HepG2 (cell line): ENCODE measurements around the gene MPP1. TPM values are rescaled to one million over a fixed set of nuclear protein-coding genes. Genes with fewer than 3 reads are reported as not detected.

Source experiments
- ATAC-seq: fragments of 200-7000 bp; cut with Tn5 transposase; 3 replicates; pipeline ENCODE4 v1.9.1; 2020; ENCODE audit warnings: mild to moderate bottlenecking, moderate library complexity
- BruUV-seq: library from RNA; stranded (reverse); fragments of 400-500 nt; replicated peaks from 2 replicates; lab custom pipeline; 2021; lab: Mats Ljungman, UMichigan
- CTCF ChIA-PET: fragments of 300-600 bp; formaldehyde crosslinking; extraction: SDS; loops from one replicate; lab custom pipeline; 2021; ENCODE audit warnings: low total read pairs, inconsistent platforms, low intra/inter-chr PET ratio; lab: Yijun Ruan, JAX
- POLR2A ChIA-PET: fragments of 350-600 bp; sonication (Branson Sonifier 250); formaldehyde crosslinking; loops from one replicate; lab custom pipeline; 2020; ENCODE audit warnings: antibody characterized with exemption, inconsistent platforms; lab: Yijun Ruan, JAX
- DNase-seq: peaks from one replicate; pipeline ENCODE4 v3.0.0-alpha.2; 2015; ENCODE audit warnings: low spot score
- FAIRE-seq: peaks from 3 replicates; lab custom pipeline; 2011; peaks lifted over from hg19 to GRCh38; lab: Jason Lieb, UNC
- H2AFZ ChIP-seq: one replicate; pipeline ENCODE4 v1.6.1; 2011; ENCODE audit warnings: low read length, inconsistent platforms
- H3K27ac ChIP-seq: fragments of 300-600 bp; 3 replicates; pipeline ENCODE4 v1.8.0; 2011; ENCODE audit warnings: mixed run types, mild to moderate bottlenecking, mixed read lengths, low read length, inconsistent platforms; ENCODE audit not compliant: insufficient read depth; ENCODE audit errors: extremely low read length
- H3K27me3 ChIP-seq, 2 experiments: fragments of 200-600 bp in 1 of 2; 2 replicates in 1 of 2; 3 replicates in 1 of 2; pipeline versions ENCODE4 v1.6.0 to v1.8.0; 2011; ENCODE audit warnings: low read length in 2 of 2, mild to moderate bottlenecking in 2 of 2, moderate library complexity in 2 of 2, inconsistent platforms in 1 of 2; ENCODE audit not compliant: insufficient read depth in 2 of 2, control insufficient read depth in 1 of 2
- H3K36me3 ChIP-seq, 2 experiments: fragments of 200-600 bp in 1 of 2; replicated peaks in 1 of 2; 2 replicates in 1 of 2; 3 replicates in 1 of 2; pipeline versions ENCODE4 v1.5.1 to v1.8.0; 2011; ENCODE audit warnings: low read length in 2 of 2, inconsistent platforms in 1 of 2; ENCODE audit not compliant: insufficient read depth in 2 of 2, control insufficient read depth in 1 of 2
- H3K4me1 ChIP-seq: 2 replicates; pipeline ENCODE4 v1.5.1; 2012; ENCODE audit warnings: low read length, inconsistent platforms; ENCODE audit not compliant: insufficient read depth
- H3K4me2 ChIP-seq: 2 replicates; pipeline ENCODE4 v1.6.0; 2011; ENCODE audit warnings: low read depth, low read length, inconsistent platforms
- H3K4me3 ChIP-seq, 3 experiments: fragments of 200-600 bp in 1 of 3; sonication (generic), shearing (Covaris generic) in 1 of 3; replicated peaks in 1 of 3; 2 replicates each; pipeline ENCODE4 v1.5.1; 2011 to 2016; ENCODE audit warnings: low read length in 3 of 3, inconsistent platforms in 2 of 3, low read depth in 2 of 3, mild to moderate bottlenecking in 2 of 3, control low read depth in 1 of 3, mixed read lengths in 1 of 3; ENCODE audit not compliant: insufficient read depth in 1 of 3
- H3K79me2 ChIP-seq: one replicate; pipeline ENCODE4 v1.6.1; 2011; ENCODE audit warnings: low read length, inconsistent platforms; ENCODE audit not compliant: insufficient read depth
- H3K9ac ChIP-seq: 2 replicates; pipeline ENCODE4 v1.6.0; 2011; ENCODE audit warnings: mild to moderate bottlenecking, low read depth, low read length, inconsistent platforms; ENCODE audit not compliant: insufficient read depth
- H3K9me3 ChIP-seq: 2 replicates; pipeline ENCODE4 v1.5.1; 2012; ENCODE audit warnings: mild to moderate bottlenecking, low read length
- H4K20me1 ChIP-seq: 2 replicates; pipeline ENCODE4 v1.6.0; 2011; ENCODE audit warnings: inconsistent platforms, mild to moderate bottlenecking, low read length, moderate library complexity; ENCODE audit not compliant: insufficient read depth
- CEBPB ChIP-seq: IDR thresholded peaks from 2 replicates; pipeline ENCODE4 v1.6.1; 2011; ENCODE audit warnings: low read depth, low read length, improper control_type of control experiment, borderline replicate concordance
- EEA1 ChIP-seq: sonication (generic); formaldehyde crosslinking; IDR thresholded peaks from 2 replicates; pipeline ENCODE4 v1.5.1; 2020; ENCODE audit warnings: mild to moderate bottlenecking, missing genetic modification reagents, borderline replicate concordance
- GZF1 ChIP-seq: sonication (generic); formaldehyde crosslinking; IDR thresholded peaks from 2 replicates; pipeline ENCODE4 v1.5.1; 2020; ENCODE audit warnings: mild to moderate bottlenecking, missing genetic modification reagents
- HES4 ChIP-seq: sonication (generic); formaldehyde crosslinking; IDR thresholded peaks from 2 replicates; pipeline ENCODE4 v1.9.0; 2021; ENCODE audit warnings: mild to moderate bottlenecking, missing genetic modification reagents, borderline replicate concordance
- HNF4G ChIP-seq, 2 experiments: sonication (generic) in 1 of 2; formaldehyde crosslinking in 1 of 2; IDR thresholded peaks; 2 replicates each; pipeline versions ENCODE4 v1.4.0 to v1.6.1; 2011 to 2020; ENCODE audit warnings: borderline replicate concordance in 2 of 2, low read depth in 2 of 2, mild to moderate bottlenecking in 2 of 2, low read length in 1 of 2, missing genetic modification reagents in 1 of 2, moderate library complexity in 1 of 2
- NAIF1 ChIP-seq: sonication (generic); formaldehyde crosslinking; IDR thresholded peaks from 2 replicates; pipeline ENCODE4 v1.5.0; 2020; ENCODE audit warnings: mild to moderate bottlenecking, missing genetic modification reagents, borderline replicate concordance
- SOX6 ChIP-seq, 2 experiments: fragments of 450-650 bp in 1 of 2; sonication (generic) in 1 of 2; formaldehyde crosslinking in 1 of 2; IDR thresholded peaks; 2 replicates each; pipeline versions ENCODE4 v1.4.0 to v1.6.1; 2017 to 2020; ENCODE audit warnings: antibody characterized with exemption in 1 of 2, mild to moderate bottlenecking in 1 of 2, missing genetic modification reagents in 1 of 2
- UBTF ChIP-seq: sonication (generic); formaldehyde crosslinking; IDR thresholded peaks from 2 replicates; pipeline ENCODE4 v1.4.0; 2020; ENCODE audit warnings: mild to moderate bottlenecking, missing genetic modification reagents
- ZNF225 ChIP-seq: sonication (generic); formaldehyde crosslinking; IDR thresholded peaks from 2 replicates; pipeline ENCODE4 v1.4.0; 2020; ENCODE audit warnings: mild to moderate bottlenecking, missing genetic modification reagents
- ZNF7 ChIP-seq: IDR thresholded peaks from 2 replicates; pipeline ENCODE4 v1.6.1; 2016; ENCODE audit warnings: missing biosample characterization, missing genetic modification reagents
- WGBS: methylation state at CpG from one replicate; pipeline ENCODE4 v1.1.6; 2017; ENCODE audit warnings: low lambda C conversion rate; 5-methylcytosine and 5-hydroxymethylcytosine counted together
- in situ Hi-C: cut with HindIII; loops from 2 replicates; pipeline ENCODE4 v1.10.0; 2017; ENCODE audit warnings: low pct_unique_long_range_greater_than_20kb; ENCODE audit not compliant: extremely low pct_ligation_motif_present
- intact Hi-C: fragments of 100-400 bp; cut with micrococcal nuclease; formaldehyde crosslinking; loops from one replicate; pipeline ENCODE4 v1.10.0; 2022; ENCODE audit not compliant: unreplicated experiment
- polyA plus RNA-seq, 8 experiments: library from polyadenylated mRNA; depleted of rRNA in 3 of 8; stranded (reverse) in 7 of 8; unstranded in 1 of 8; fragments of >200 nt; fragmentation: Illumina TruSeq in 4 of 8; extraction: Trizol in 4 of 8; gene quantifications; 2 replicates each; pipeline versions ENCODE4 v1.2.1 to v1.2.3, GENCODE V29; 2011 to 2016; ENCODE audit warnings: low read depth in 4 of 8, missing spikeins in 1 of 8, mixed read lengths in 1 of 8; ENCODE audit not compliant: insufficient read depth in 1 of 8
- total RNA-seq, 5 experiments: library from RNA; depleted of rRNA; stranded (reverse); fragments of >200 nt; fragmentation: Illumina TruSeq; extraction: Trizol; gene quantifications; 2 replicates each; pipeline ENCODE4 v1.2.3, GENCODE V29; 2016; ENCODE audit warnings: low read depth in 1 of 5
- TF ChIP-seq, protein P1 (sequence below): IDR thresholded peaks from 2 replicates; pipeline ENCODE4 v1.6.1; 2012; ENCODE audit warnings: inconsistent platforms
- TF ChIP-seq, protein P2 (sequence below): sonication (generic); formaldehyde crosslinking; IDR thresholded peaks from 2 replicates; pipeline ENCODE4 v1.4.0; 2020; ENCODE audit warnings: missing genetic modification reagents, borderline replicate concordance

The MPP1 gene
- total and polyA plus RNA-seq, 2 of the 13 experiments (the other 11 are each of a cell fraction or from before 2014, with no cell fraction given): 7.8 to 8.1 TPM

DNA sequence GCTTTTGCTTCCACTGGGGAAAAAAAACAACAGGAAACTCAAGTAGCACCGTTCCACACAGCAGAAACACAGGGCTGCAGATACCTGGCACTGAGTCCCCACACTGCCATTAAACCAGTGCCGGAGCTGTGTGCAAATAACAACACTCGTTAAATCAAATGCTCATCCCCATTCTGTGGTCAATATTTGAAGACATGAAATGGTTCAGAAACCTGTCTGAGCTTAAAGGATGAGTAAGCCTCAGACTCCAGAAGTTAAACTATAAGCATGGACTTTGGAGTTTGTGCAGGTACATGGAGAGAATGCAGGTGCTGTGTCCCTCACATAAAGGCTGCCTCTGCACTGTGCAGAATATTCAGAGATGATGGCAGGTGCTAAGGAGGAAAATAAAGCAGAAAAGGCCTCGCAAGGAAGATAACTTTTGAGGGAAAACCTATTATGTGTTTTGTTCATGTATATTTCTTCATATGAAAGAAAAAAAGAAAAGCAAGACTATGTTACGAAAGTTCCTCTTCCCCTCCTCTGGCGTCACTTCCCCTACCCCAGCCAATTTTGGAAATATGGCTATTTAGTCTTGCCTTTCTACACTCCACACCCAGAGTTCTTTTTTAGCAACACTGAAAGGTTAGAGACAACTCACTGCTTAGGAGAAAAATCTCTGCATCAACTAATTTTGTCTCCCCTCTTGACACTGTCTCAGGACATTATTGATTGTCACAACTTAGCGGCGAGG, 4.6 kb downstream of the MPP1 start (continued):
- peak; percentile 40; the same call in 1 of the 2 replicates for TF ChIP-seq HNF4G (IDR thresholded peaks at IDR 0.05; ENCODE audit: borderline replicate concordance, low read depth, low read length)
- TF ChIP-seq HNF4G (CRISPR knock-in tag; IDR thresholded peaks at IDR 0.05; ENCODE audit: borderline replicate concordance, low read depth): no peak
- no peak for TF ChIP-seq EEA1 (CRISPR knock-in tag)
- no peak for TF ChIP-seq GZF1 (CRISPR knock-in tag)
- no peak for TF ChIP-seq NAIF1 (CRISPR knock-in tag)
- TF ChIP-seq ZNF7: no peak
- no peak for TF ChIP-seq UBTF (CRISPR knock-in tag)
- no peak for TF ChIP-seq HES4 (CRISPR knock-in tag)
- TF ChIP-seq, all 625 proteins: peak for 8

DNA sequence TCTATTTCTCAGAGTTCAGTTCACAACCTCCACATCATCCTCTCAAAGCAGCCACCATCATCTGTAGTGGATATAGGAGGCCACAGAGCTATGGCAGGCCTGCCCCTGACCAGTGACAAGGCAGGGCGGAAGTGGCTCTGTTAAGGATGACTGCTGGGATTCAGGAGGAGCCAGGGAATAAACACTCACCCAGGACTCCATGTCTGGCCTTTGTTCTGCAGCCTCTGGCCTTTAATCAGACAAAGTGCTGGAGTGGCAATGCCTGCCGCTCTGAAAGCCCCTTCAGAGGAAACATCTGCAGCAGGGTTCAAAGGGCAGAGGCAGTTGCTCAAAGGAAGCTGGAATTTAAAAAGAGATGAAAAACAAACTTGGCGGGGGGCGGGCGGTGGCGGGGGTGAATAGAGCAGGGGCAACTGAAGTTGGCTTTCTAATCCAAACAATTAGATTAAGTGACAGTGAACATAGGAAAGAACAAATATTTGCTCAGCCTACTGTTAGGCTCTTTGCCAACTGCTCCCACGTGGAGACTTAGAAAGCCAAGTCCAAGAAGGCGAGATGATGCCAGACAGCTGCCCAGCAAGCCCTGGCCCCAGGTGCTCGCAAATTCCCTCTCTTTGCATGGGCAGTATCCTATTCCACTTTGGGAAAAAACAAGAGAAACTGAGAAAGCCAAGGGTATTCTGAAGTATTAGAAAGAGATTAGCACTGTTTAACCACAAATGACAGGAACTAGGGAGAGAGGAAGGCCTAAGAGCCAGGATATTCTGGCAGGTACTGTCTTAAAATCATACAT, 5.5 kb downstream of the MPP1 start:
- Histone ChIP-seq H3K9me3 (no peaks in the 10 kb centered on the region), H3K4me1 (peaks cover 87% of the 10 kb centered on the region), H3K27me3 (no peaks in the 10 kb centered on the region), H3K36me3 (no peaks in the 10 kb centered on the region), H3K79me2 (no peaks in the 10 kb centered on the region), H4K20me1 (no peaks in the 10 kb centered on the region; the same call in 1 of the 2 replicates), H3K4me3 (peak overlapping the region in 1 of 3 experiments; percentile 43; a peak in 1 of 6 replicates), H3K9ac (peak overlapping the region; percentile 62), H3K4me2 (peak overlapping the region; percentile 70), H3K27ac (peak overlapping the region; percentile 74), H2AFZ (no peak overlapping the region)
- peak; percentile 94 for ATAC-seq
- CTCF ChIA-PET: no interaction called here
- POLR2A ChIA-PET: interaction anchor here (1.0 to 2.6 kb wide), 3 partner anchors 21 to 37 kb away, joined by 3 to 23 read pairs (median 4); partner anchors contain the start of gene DKC1
- BruUV-seq: no TSS peak
- peak; percentile 90 for DNase-seq
- 0% methylated on average over 9 of the region's 9 CpGs for WGBS
- FAIRE-seq: peak; percentile 98
- in situ Hi-C loops: no loop called here
- intact Hi-C loops: loop anchor here (1.0 kb wide), 1 partner anchor 37 kb away; the partner anchor contains the start of gene DKC1
- TF ChIP-seq, protein P1, sequence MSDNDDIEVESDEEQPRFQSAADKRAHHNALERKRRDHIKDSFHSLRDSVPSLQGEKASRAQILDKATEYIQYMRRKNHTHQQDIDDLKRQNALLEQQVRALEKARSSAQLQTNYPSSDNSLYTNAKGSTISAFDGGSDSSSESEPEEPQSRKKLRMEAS: peak; percentile 78
- no peak for TF ChIP-seq ZNF225
- TF ChIP-seq CEBPB: no peak
- TF ChIP-seq, protein P2, sequence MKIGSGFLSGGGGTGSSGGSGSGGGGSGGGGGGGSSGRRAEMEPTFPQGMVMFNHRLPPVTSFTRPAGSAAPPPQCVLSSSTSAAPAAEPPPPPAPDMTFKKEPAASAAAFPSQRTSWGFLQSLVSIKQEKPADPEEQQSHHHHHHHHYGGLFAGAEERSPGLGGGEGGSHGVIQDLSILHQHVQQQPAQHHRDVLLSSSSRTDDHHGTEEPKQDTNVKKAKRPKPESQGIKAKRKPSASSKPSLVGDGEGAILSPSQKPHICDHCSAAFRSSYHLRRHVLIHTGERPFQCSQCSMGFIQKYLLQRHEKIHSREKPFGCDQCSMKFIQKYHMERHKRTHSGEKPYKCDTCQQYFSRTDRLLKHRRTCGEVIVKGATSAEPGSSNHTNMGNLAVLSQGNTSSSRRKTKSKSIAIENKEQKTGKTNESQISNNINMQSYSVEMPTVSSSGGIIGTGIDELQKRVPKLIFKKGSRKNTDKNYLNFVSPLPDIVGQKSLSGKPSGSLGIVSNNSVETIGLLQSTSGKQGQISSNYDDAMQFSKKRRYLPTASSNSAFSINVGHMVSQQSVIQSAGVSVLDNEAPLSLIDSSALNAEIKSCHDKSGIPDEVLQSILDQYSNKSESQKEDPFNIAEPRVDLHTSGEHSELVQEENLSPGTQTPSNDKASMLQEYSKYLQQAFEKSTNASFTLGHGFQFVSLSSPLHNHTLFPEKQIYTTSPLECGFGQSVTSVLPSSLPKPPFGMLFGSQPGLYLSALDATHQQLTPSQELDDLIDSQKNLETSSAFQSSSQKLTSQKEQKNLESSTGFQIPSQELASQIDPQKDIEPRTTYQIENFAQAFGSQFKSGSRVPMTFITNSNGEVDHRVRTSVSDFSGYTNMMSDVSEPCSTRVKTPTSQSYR (CRISPR knock-in tag): 0 out of 2 replicates have a peak, but pooled peaks have one; percentile 23
- TF ChIP-seq SOX6 (IDR thresholded peaks at IDR 0.05): no peak
- TF ChIP-seq SOX6 (CRISPR knock-in tag; IDR thresholded peaks at IDR 0.05): peak; percentile 90
